ENCODE measurements around the gene IDUA.
A peak's percentile ranks its signal among the peaks of the same experiment; 100 is the strongest.

Gene IDUA

GRCh38 chr4:1033840-1034551 lies 47.2 kb downstream of the IDUA start:
- DNase-seq (ENCODE audit: low read depth, low spot score) = no peak
- peaks cover 33% of the 10 kb centered on the region for H3K4me1 ChIP-seq (ENCODE audit: insufficient read depth, insufficient read length)
- TF ChIP-seq YY1 (IDR thresholded peaks at IDR 0.05; ENCODE audit: insufficient read depth, insufficient read length) = no peak
- no peak for TF ChIP-seq SUZ12 (IDR thresholded peaks at IDR 0.05; ENCODE audit: extremely low read depth, insufficient read depth, insufficient read length)
- no peak for TF ChIP-seq ZNF274 (IDR thresholded peaks at IDR 0.05; ENCODE audit: low read depth, low read length)
- H3K36me3 ChIP-seq (ENCODE audit: insufficient read depth, insufficient read length, low read length) = no peaks in the 10 kb centered on the region
- H3K27me3 ChIP-seq (ENCODE audit: insufficient read depth, insufficient read length) = peaks cover 2% of the 10 kb centered on the region
- peak overlapping the region; percentile 32 for H3K9ac ChIP-seq (ENCODE audit: insufficient read length, low read depth)
- no peaks in the 10 kb centered on the region for H3K9me3 ChIP-seq (ENCODE audit: insufficient read depth, low read length)
- no peak overlapping the region for H3K4me3 ChIP-seq (ENCODE audit: insufficient read length, low read depth)

- Histone ChIP-seq H3K9ac (ENCODE audit: insufficient read length, low read depth) (peak overlapping the region; percentile 26), H3K9me3 (ENCODE audit: insufficient read depth, low read length) (no peaks in the 10 kb centered on the region), H3K27me3 (ENCODE audit: insufficient read depth, insufficient read length) (peaks cover 2% of the 10 kb centered on the region), H3K36me3 (ENCODE audit: insufficient read depth, insufficient read length, low read length) (no peaks in the 10 kb centered on the region), H3K4me1 (ENCODE audit: insufficient read depth, insufficient read length) (peaks cover 38% of the 10 kb centered on the region), H3K4me3 (ENCODE audit: insufficient read length, low read depth) (no peak overlapping the region)
- no peak for DNase-seq (ENCODE audit: low read depth, low spot score)
- TF ChIP-seq ZNF274 (IDR thresholded peaks at IDR 0.05; ENCODE audit: low read depth, low read length) = no peak
- TF ChIP-seq YY1 (IDR thresholded peaks at IDR 0.05; ENCODE audit: insufficient read depth, insufficient read length) = no peak
- TF ChIP-seq SUZ12 (IDR thresholded peaks at IDR 0.05; ENCODE audit: extremely low read depth, insufficient read depth, insufficient read length) = no peak
Observed at GRCh38 chr4:1035510-1035909, 48.7 kb downstream of the IDUA start.

- TF ChIP-seq YY1 (IDR thresholded peaks at IDR 0.05; ENCODE audit: insufficient read depth, insufficient read length) = no peak
- TF ChIP-seq ZNF274 (IDR thresholded peaks at IDR 0.05; ENCODE audit: low read depth, low read length) = no peak
- no peak for TF ChIP-seq SUZ12 (IDR thresholded peaks at IDR 0.05; ENCODE audit: extremely low read depth, insufficient read depth, insufficient read length)
- Histone ChIP-seq H3K4me1 (ENCODE audit: insufficient read depth, insufficient read length) (peaks cover 39% of the 10 kb centered on the region), H3K9ac (ENCODE audit: insufficient read length, low read depth) (peak overlapping the region; percentile 50), H3K9me3 (ENCODE audit: insufficient read depth, low read length) (no peaks in the 10 kb centered on the region), H3K4me3 (ENCODE audit: insufficient read length, low read depth) (no peak overlapping the region), H3K36me3 (ENCODE audit: insufficient read depth, insufficient read length, low read length) (no peaks in the 10 kb centered on the region), H3K27me3 (ENCODE audit: insufficient read depth, insufficient read length) (peaks cover 2% of the 10 kb centered on the region)
- no peak for DNase-seq (ENCODE audit: low read depth, low spot score)
Observed at GRCh38 chr4:1036095-1036494, 49.3 kb downstream of the IDUA start.

GRCh38 chr4:1036976-1037810 lies 50.3 kb downstream of the IDUA start:
- Histone ChIP-seq H3K36me3 (ENCODE audit: insufficient read depth, insufficient read length, low read length) (no peaks in the 10 kb centered on the region), H3K27me3 (ENCODE audit: insufficient read depth, insufficient read length) (peaks cover 2% of the 10 kb centered on the region), H3K9ac (ENCODE audit: insufficient read length, low read depth) (peak overlapping the region; percentile 37), H3K4me3 (ENCODE audit: insufficient read length, low read depth) (no peak overlapping the region), H3K9me3 (ENCODE audit: insufficient read depth, low read length) (no peaks in the 10 kb centered on the region), H3K4me1 (ENCODE audit: insufficient read depth, insufficient read length) (peaks cover 45% of the 10 kb centered on the region)
- TF ChIP-seq ZNF274 (IDR thresholded peaks at IDR 0.05; ENCODE audit: low read depth, low read length) (no peak), YY1 (IDR thresholded peaks at IDR 0.05; ENCODE audit: insufficient read depth, insufficient read length) (no peak), SUZ12 (IDR thresholded peaks at IDR 0.05; ENCODE audit: extremely low read depth, insufficient read depth, insufficient read length) (no peak)
- DNase-seq (ENCODE audit: low read depth, low spot score) = no peak

- H3K4me3 ChIP-seq (ENCODE audit: insufficient read length, low read depth) = no peak overlapping the region
- TF ChIP-seq SUZ12 (IDR thresholded peaks at IDR 0.05; ENCODE audit: extremely low read depth, insufficient read depth, insufficient read length) (no peak), ZNF274 (IDR thresholded peaks at IDR 0.05; ENCODE audit: low read depth, low read length) (no peak), YY1 (IDR thresholded peaks at IDR 0.05; ENCODE audit: insufficient read depth, insufficient read length) (no peak)
- peaks cover 50% of the 10 kb centered on the region for H3K4me1 ChIP-seq (ENCODE audit: insufficient read depth, insufficient read length)
- H3K36me3 ChIP-seq (ENCODE audit: insufficient read depth, insufficient read length, low read length) = no peaks in the 10 kb centered on the region
- H3K27me3 ChIP-seq (ENCODE audit: insufficient read depth, insufficient read length) = peaks cover 7% of the 10 kb centered on the region
- no peak for DNase-seq (ENCODE audit: low read depth, low spot score)
- no peaks in the 10 kb centered on the region for H3K9me3 ChIP-seq (ENCODE audit: insufficient read depth, low read length)
- peak overlapping the region; percentile 37 for H3K9ac ChIP-seq (ENCODE audit: insufficient read length, low read depth)
Observed at GRCh38 chr4:1038948-1039492, 52.2 kb downstream of the IDUA start.

GRCh38 chr4:1039493-1040343 lies 52.9 kb downstream of the IDUA start:
- no peaks in the 10 kb centered on the region for H3K36me3 ChIP-seq (ENCODE audit: insufficient read depth, insufficient read length, low read length)
- peaks cover 53% of the 10 kb centered on the region for H3K4me1 ChIP-seq (ENCODE audit: insufficient read depth, insufficient read length)
- TF ChIP-seq SUZ12 (IDR thresholded peaks at IDR 0.05; ENCODE audit: extremely low read depth, insufficient read depth, insufficient read length) (no peak), YY1 (IDR thresholded peaks at IDR 0.05; ENCODE audit: insufficient read depth, insufficient read length) (no peak), ZNF274 (IDR thresholded peaks at IDR 0.05; ENCODE audit: low read depth, low read length) (no peak)
- no peak for DNase-seq (ENCODE audit: low read depth, low spot score)
- H3K9ac ChIP-seq (ENCODE audit: insufficient read length, low read depth) = peak overlapping the region; percentile 38
- H3K27me3 ChIP-seq (ENCODE audit: insufficient read depth, insufficient read length) = peaks cover 11% of the 10 kb centered on the region
- H3K9me3 ChIP-seq (ENCODE audit: insufficient read depth, low read length) = no peaks in the 10 kb centered on the region
- no peak overlapping the region for H3K4me3 ChIP-seq (ENCODE audit: insufficient read length, low read depth)

Data from NT2/D1 (cell line).